CD4-positive, alpha-beta T cell treated with Interleukin-4 for 4 hours (primary cell): ENCODE data around the gene ZNF316.

ENCODE experiments used
- DNase-seq: peaks from one replicate; pipeline ENCODE4 v3.0.0-alpha.2; 2020

Gene ZNF316

GRCh38 chr7:6636741-6637543 lies at the start of gene ZNF316:
Gene ZNF316 (plus strand): TSS chr7:6637318. CDS start chr7:6642410, 5,092 bp downstream.
- peak; percentile 41 for DNase-seq

- DNase-seq, result no peak
Observed at GRCh38 chr7:6588566-6588965, 48.6 kb upstream of the ZNF316 start.

GRCh38 chr7:6589151-6589828 lies 47.8 kb upstream of the ZNF316 start:
- no peak for DNase-seq

GRCh38 chr7:6589829-6590644 lies 47.1 kb upstream of the ZNF316 start, which contains the start of gene INTS15:
Gene INTS15 (plus strand): TSS chr7:6590021. CDS start chr7:6590284, 263 bp downstream.
- DNase-seq, result peak; percentile 78

- DNase-seq, result no peak
Observed at GRCh38 chr7:6590645-6591110, 46.4 kb upstream of the ZNF316 start.

GRCh38 chr7:6600093-6600492 lies 37.0 kb upstream of the ZNF316 start:
- DNase-seq, result no peak

- no peak for DNase-seq
Observed at GRCh38 chr7:6604458-6604857, 32.7 kb upstream of the ZNF316 start.

- DNase-seq, result no peak
Observed at GRCh38 chr7:6606866-6607583, 30.1 kb upstream of the ZNF316 start.

GRCh38 chr7:6607651-6608051 lies 29.5 kb upstream of the ZNF316 start:
- no peak for DNase-seq

- no peak for DNase-seq
Observed at GRCh38 chr7:6608081-6608480, 29.0 kb upstream of the ZNF316 start.

- DNase-seq, result no peak
Observed at GRCh38 chr7:6608794-6609193, 28.3 kb upstream of the ZNF316 start.

GRCh38 chr7:6612819-6613218 lies 24.3 kb upstream of the ZNF316 start:
- no peak for DNase-seq

GRCh38 chr7:6613706-6614105 lies 23.4 kb upstream of the ZNF316 start:
- DNase-seq, result no peak

GRCh38 chr7:6614953-6615722 lies 22.0 kb upstream of the ZNF316 start, which contains the start of gene ZNF853:
Gene ZNF853 (plus strand): TSS chr7:6615610. CDS start chr7:6616175, 565 bp downstream.
- no peak for DNase-seq

GRCh38 chr7:6615723-6616555 lies 21.2 kb upstream of the ZNF316 start:
- no peak for DNase-seq

- no peak for DNase-seq
Observed at GRCh38 chr7:6616854-6617643, 20.1 kb upstream of the ZNF316 start.

GRCh38 chr7:6618621-6619020 lies 18.5 kb upstream of the ZNF316 start:
- DNase-seq, result no peak

GRCh38 chr7:6619961-6620360 lies 17.2 kb upstream of the ZNF316 start:
- DNase-seq, result no peak

- DNase-seq, result no peak
Observed at GRCh38 chr7:6621195-6622133, 15.7 kb upstream of the ZNF316 start.
